IMR-90 (cell line): ENCODE data around the gene PLTP. TPM values are rescaled to one million over a fixed set of nuclear protein-coding genes. Genes with fewer than 3 reads are reported as not detected.

Source experiments
- ATAC-seq: fragments of 200-7000 bp; cut with Tn5 transposase; 2 replicates; pipeline ENCODE4 v1.9.1; 2020; ENCODE audit warnings: low read depth, mild to moderate bottlenecking, moderate library complexity
- BruUV-seq: library from RNA; stranded (reverse); fragments of 400-500 nt; replicated peaks from 2 replicates; lab custom pipeline; 2021; lab: Mats Ljungman, UMichigan
- CTCF ChIA-PET: fragments of 300-600 bp; formaldehyde crosslinking; extraction: SDS; loops from one replicate; lab custom pipeline; 2021; ENCODE audit warnings: antibody characterized with exemption; lab: Yijun Ruan, JAX
- POLR2A ChIA-PET: fragments of 300-600 bp; sonication (Branson Sonifier 250); formaldehyde crosslinking; loops from one replicate; lab custom pipeline; 2022; ENCODE audit warnings: antibody characterized with exemption; ENCODE audit not compliant: unreplicated experiment; lab: Charles Lee
- DNase-seq: peaks from one replicate; pipeline ENCODE4 v3.0.0; 2013
- H2AFZ ChIP-seq: replicated peaks from 2 replicates; pipeline ENCODE3; 2013; ENCODE audit warnings: low read length, mild to moderate bottlenecking; ENCODE audit not compliant: poor library complexity
- H2AK5ac ChIP-seq: 2 replicates; pipeline ENCODE4 v1.6.1; 2013; ENCODE audit warnings: low read depth, low read length, inconsistent platforms
- H2AK9ac ChIP-seq: replicated peaks from 2 replicates; pipeline ENCODE3; 2013; ENCODE audit warnings: mild to moderate bottlenecking, low read depth, low read length, moderate library complexity; ENCODE audit not compliant: poor library complexity
- H2BK120ac ChIP-seq: 2 replicates; pipeline ENCODE4 v1.6.1; 2013; ENCODE audit warnings: low read depth, low read length, inconsistent platforms
- H2BK15ac ChIP-seq: 3 replicates; pipeline ENCODE4 v1.6.1; 2013; ENCODE audit warnings: low read depth, low read length, inconsistent platforms
- H2BK20ac ChIP-seq: 2 replicates; pipeline ENCODE4 v1.6.1; 2013; ENCODE audit warnings: low read depth, mild to moderate bottlenecking, inconsistent platforms, low read length, moderate library complexity
- H2BK5ac ChIP-seq: 2 replicates; pipeline ENCODE4 v1.6.1; 2013; ENCODE audit warnings: mild to moderate bottlenecking, low read depth, low read length, inconsistent platforms; ENCODE audit not compliant: poor library complexity, severe bottlenecking
- H3K14ac ChIP-seq: replicated peaks from 2 replicates; pipeline ENCODE4 v1.6.1; 2013; ENCODE audit warnings: low read depth, low read length, inconsistent platforms
- H3K18ac ChIP-seq: 2 replicates; pipeline ENCODE4 v1.6.1; 2013; ENCODE audit warnings: low read depth, low read length, control low read depth
- H3K23ac ChIP-seq: 2 replicates; pipeline ENCODE4 v1.6.1; 2013; ENCODE audit warnings: low read depth, low read length, inconsistent platforms
- H3K27ac ChIP-seq: 2 replicates; pipeline ENCODE4 v1.5.1; 2013; ENCODE audit warnings: mild to moderate bottlenecking, control low read depth, low read length; ENCODE audit not compliant: insufficient read depth
- H3K27me3 ChIP-seq: 2 replicates; pipeline ENCODE4 v1.6.1; 2013; ENCODE audit warnings: low read length; ENCODE audit not compliant: control insufficient read depth, insufficient read depth
- H3K36me3 ChIP-seq: 2 replicates; pipeline ENCODE4 v1.6.1; 2013; ENCODE audit warnings: low read length, mixed read lengths; ENCODE audit not compliant: control insufficient read depth, insufficient read depth
- H3K4ac ChIP-seq: 2 replicates; pipeline ENCODE4 v1.6.1; 2013; ENCODE audit warnings: low read depth, low read length, inconsistent platforms
- H3K4me1 ChIP-seq: 2 replicates; pipeline ENCODE4 v1.6.1; 2013; ENCODE audit warnings: low read length, mixed read lengths; ENCODE audit not compliant: control insufficient read depth, insufficient read depth
- H3K4me2 ChIP-seq: 2 replicates; pipeline ENCODE4 v1.6.1; 2013; ENCODE audit warnings: low read depth, mild to moderate bottlenecking, control low read depth, low read length, moderate library complexity
- H3K4me3 ChIP-seq: 2 replicates; pipeline ENCODE4 v1.5.1; 2013; ENCODE audit warnings: low read depth, mild to moderate bottlenecking, control low read depth, low read length, moderate library complexity; ENCODE audit not compliant: insufficient read depth
- H3K56ac ChIP-seq: 2 replicates; pipeline ENCODE4 v1.6.1; 2013; ENCODE audit warnings: low read length, inconsistent platforms; ENCODE audit not compliant: insufficient read depth; ENCODE audit errors: extremely low read depth
- H3K79me1 ChIP-seq, 2 experiments: 2 replicates each; pipeline ENCODE4 v1.6.1; 2013; ENCODE audit warnings: low read length in 2 of 2, inconsistent platforms in 1 of 2, low read depth in 1 of 2
- H3K9ac ChIP-seq: 2 replicates; pipeline ENCODE4 v1.6.1; 2013; ENCODE audit warnings: low read depth, low read length, control low read depth
- H3K9me1 ChIP-seq: 2 replicates; pipeline ENCODE4 v1.6.1; 2013; ENCODE audit warnings: low read length, inconsistent platforms; ENCODE audit not compliant: insufficient read depth
- H3K9me3 ChIP-seq: 2 replicates; pipeline ENCODE4 v1.6.1; 2013; ENCODE audit warnings: low read length; ENCODE audit not compliant: control insufficient read depth, insufficient read depth
- H4K20me1 ChIP-seq: 2 replicates; pipeline ENCODE4 v1.6.1; 2013; ENCODE audit warnings: low read length, inconsistent platforms; ENCODE audit not compliant: insufficient read depth
- H4K5ac ChIP-seq: 2 replicates; pipeline ENCODE4 v1.6.1; 2013; ENCODE audit warnings: mild to moderate bottlenecking, low read depth, low read length, control low read depth
- H4K8ac ChIP-seq, 2 experiments: 2 replicates each; pipeline ENCODE4 v1.6.1; 2013; ENCODE audit warnings: low read depth in 2 of 2, low read length in 2 of 2, control low read depth in 1 of 2, inconsistent platforms in 1 of 2
- H4K91ac ChIP-seq: 2 replicates; pipeline ENCODE4 v1.6.1; 2013; ENCODE audit warnings: low read depth, low read length, inconsistent platforms; ENCODE audit not compliant: insufficient read depth
- BHLHE40 ChIP-seq: fragments of 150-350 bp; IDR thresholded peaks from 2 replicates; pipeline ENCODE4 v1.6.1; 2016; ENCODE audit warnings: mild to moderate bottlenecking, low read depth, low read length
- CHD1 ChIP-seq: IDR thresholded peaks from 2 replicates; pipeline ENCODE4 v1.6.1; 2012; ENCODE audit warnings: low read depth, low read length, improper control_type of control experiment
- CTCF ChIP-seq: conservative IDR thresholded peaks from 2 replicates; pipeline ENCODE4 v1.5.1; 2012; ENCODE audit warnings: mild to moderate bottlenecking, low read depth, low read length, improper control_type of control experiment
- FOS ChIP-seq: fragments of 150-350 bp; IDR thresholded peaks from 2 replicates; pipeline ENCODE4 v1.6.1; 2016; ENCODE audit warnings: low read depth, low read length
- MAZ ChIP-seq: IDR thresholded peaks from 2 replicates; pipeline ENCODE4 v1.6.1; 2012; ENCODE audit warnings: low read depth, mild to moderate bottlenecking, low read length, improper control_type of control experiment, moderate library complexity, borderline replicate concordance
- MXI1 ChIP-seq: IDR thresholded peaks from 2 replicates; pipeline ENCODE4 v1.6.1; 2012; ENCODE audit warnings: low read depth, mild to moderate bottlenecking, low read length, moderate library complexity, borderline replicate concordance
- POLR2A ChIP-seq: IDR thresholded peaks from 2 replicates; pipeline ENCODE4 v1.6.1; 2012; ENCODE audit warnings: mild to moderate bottlenecking, low read depth, low read length
- RAD21 ChIP-seq: IDR thresholded peaks from 2 replicates; pipeline ENCODE4 v1.6.1; 2012; ENCODE audit warnings: low read length, improper control_type of control experiment
- RCOR1 ChIP-seq: IDR thresholded peaks from 2 replicates; pipeline ENCODE4 v1.6.1; 2012; ENCODE audit warnings: mild to moderate bottlenecking, low read length, improper control_type of control experiment; ENCODE audit not compliant: insufficient replicate concordance
- SMC3 ChIP-seq: fragments of 150-350 bp; IDR thresholded peaks from 2 replicates; pipeline ENCODE4 v1.6.1; 2016; ENCODE audit warnings: low read depth, mild to moderate bottlenecking, antibody characterized with exemption, low read length, moderate library complexity
- USF2 ChIP-seq: fragments of 150-350 bp; IDR thresholded peaks from 2 replicates; pipeline ENCODE4 v1.6.1; 2017; ENCODE audit warnings: mild to moderate bottlenecking, antibody characterized with exemption, low read length, low read depth
- WGBS, 2 experiments: methylation state at CpG; one replicate each; pipeline versions ENCODE4 v1.1.5 to v1.1.7; 2013; ENCODE audit warnings: missing lambda C conversion rate in 2 of 2; ENCODE audit not compliant: insufficient read length in 1 of 2; ENCODE audit errors: extremely low coverage in 2 of 2; 5-methylcytosine and 5-hydroxymethylcytosine counted together
- dilution Hi-C: fragments of 300-500 bp; cut with HindIII; formaldehyde crosslinking; loops from one replicate; pipeline ENCODE4 v1.14.3; 2018; ENCODE audit warnings: low sequenced_read_pairs; ENCODE audit not compliant: unreplicated experiment
- in situ Hi-C: fragments of 300-500 bp; cut with MboI; formaldehyde crosslinking; loops from 3 replicates; pipeline ENCODE4 v1.14.3; 2019; ENCODE audit warnings: low sequenced_read_pairs, inconsistent platforms, mixed read lengths
- intact Hi-C: fragments of 100-400 bp; cut with micrococcal nuclease; formaldehyde crosslinking; loops from 2 replicates; pipeline ENCODE4 v1.10.0; 2022
- polyA plus RNA-seq, 3 experiments: library from polyadenylated mRNA; depleted of rRNA; stranded (reverse); fragments of >200 nt; gene quantifications; 2 replicates each; pipeline ENCODE4 v1.2.3, GENCODE V29; 2012; ENCODE audit warnings: low replicate concordance in 1 of 3
- total RNA-seq: library from RNA; depleted of rRNA; stranded (reverse); fragments of >200 nt; gene quantifications from 2 replicates; pipeline ENCODE4 v1.2.3, GENCODE V29; 2012

Gene PLTP
- total and polyA plus RNA-seq, 2 of the 4 experiments (the other 2 are of a cell fraction): 5.4 to 55.8 TPM

- Histone ChIP-seq H4K20me1 (peaks cover 19% of the 10 kb centered on the region), H2AFZ (peak within 1 kb of the TSS; percentile 99), H4K5ac (peak within 1 kb of the TSS; percentile 98), H2AK9ac (peak within 1 kb of the TSS; percentile 100), H3K4ac (peak within 1 kb of the TSS; percentile 100), H3K14ac (peak within 1 kb of the TSS; percentile 99), H2BK120ac (peak within 1 kb of the TSS; percentile 91), H3K79me1 (peaks cover 38 to 75% of the 10 kb centered on the region in 2 experiments), H3K9me1 (0 out of 2 replicates have a peak, but pooled peaks cover 4% of the 10 kb centered on the region), H2AK5ac (peak within 1 kb of the TSS; percentile 99), H3K9me3 (no peaks in the 10 kb centered on the region), H3K23ac (peak within 1 kb of the TSS; percentile 92), H2BK20ac (no peak within 1 kb of the TSS), H4K8ac (peak within 1 kb of the TSS; percentile 98 to 100), H3K4me1 (peaks cover 5% of the 10 kb centered on the region), H4K91ac (peak within 1 kb of the TSS; percentile 100), H3K4me3 (peak within 1 kb of the TSS; percentile 85), H3K56ac (peak within 1 kb of the TSS; percentile 98), H3K27ac (peak within 1 kb of the TSS; percentile 99), H2BK15ac (peak within 1 kb of the TSS; percentile 89; the same call in 1 of the 3 replicates), H3K36me3 (peaks cover 20% of the 10 kb centered on the region), H2BK5ac (peak within 1 kb of the TSS; percentile 100), H3K27me3 (no peaks in the 10 kb centered on the region), H3K4me2 (peak within 1 kb of the TSS; percentile 97), H3K18ac (peak within 1 kb of the TSS; percentile 96), H3K9ac (peak within 1 kb of the TSS; percentile 99)
- intact Hi-C loops (loop anchor here (1.0 to 10.0 kb wide), 5 partner anchors 24 to 136 kb away; partner anchors contain the start of genes ACOT8, CTSA, NEURL2 and SNX21), dilution Hi-C loops (no loop called here), in situ Hi-C loops (no loop called here)
- TF ChIP-seq CHD1 (peak; percentile 90; the same call in 1 of the 2 replicates), BHLHE40 (no peak), POLR2A (peak; percentile 98), MAZ (peak; percentile 38; the same call in 1 of the 2 replicates), FOS (0 out of 2 replicates have a peak, but pooled peaks have one; percentile 1), RCOR1 (no peak), USF2 (peak; percentile 97), CTCF (no peak), SMC3 (0 out of 2 replicates have a peak, but pooled peaks have one; percentile 14), MXI1 (peak; percentile 60; the same call in 1 of the 2 replicates), RAD21 (0 out of 2 replicates have a peak, but pooled peaks have one; percentile 2)
- ChIA-PET POLR2A (interaction anchor here (0.6 to 1.2 kb wide), 4 partner anchors 9 to 25 kb away, joined by 3 to 8 read pairs (median 5); no protein-coding TSS in a partner anchor), CTCF (interaction anchor here (0.8 to 1.5 kb wide), 2 partner anchors 43 to 136 kb away, joined by 3 to 6 read pairs; no protein-coding TSS in a partner anchor)
- DNase-seq: peak; percentile 98
- 1% methylated on average over 40 of the region's 102 CpGs; no CpG with 5 or more reads in 1 of the 2 experiments for whole genome bisulfite sequencing, 2 experiments
- no TSS peak for BruUV-seq
- ATAC-seq: peak; percentile 84
These were observed 22.8 kb upstream of the PLTP start, which contains the start of gene PCIF1 for GRCh38 chr20:45934586-45935415. Gene PCIF1, plus strand, starts transcription at chr20:45934683. Its CDS starts 4,317 bp downstream, at chr20:45939000.
